Small intestine (tissue), 16 donors: ENCODE measurements around the gene HES4. TPM values are rescaled to one million over a fixed set of nuclear protein-coding genes. Genes with fewer than 3 reads are reported as not detected.

Experiments
- DNase-seq, 2 donors: peaks; one replicate each; pipeline versions ENCODE4 v3.0.0 to v3.0.0-alpha.2; 2013
- FAIRE-seq: peaks from 2 replicates; lab custom pipeline; 2012; peaks lifted over from hg19 to GRCh38; lab: Jason Lieb, UNC
- H3K27ac ChIP-seq, 3 donors: one replicate each; pipeline ENCODE4 v1.5.1; 2013; ENCODE audit warnings: low read length in 2 of 3, mild to moderate bottlenecking in 2 of 3, control low read depth in 1 of 3, inconsistent platforms in 1 of 3, low read depth in 1 of 3, moderate library complexity in 1 of 3
- H3K27me3 ChIP-seq, 3 donors: one replicate each; pipeline ENCODE4 v1.6.1; 2013; ENCODE audit warnings: low read length in 3 of 3, inconsistent platforms in 1 of 3; ENCODE audit not compliant: control insufficient read depth in 3 of 3, insufficient read depth in 3 of 3
- H3K36me3 ChIP-seq, 3 donors: one replicate each; pipeline ENCODE4 v1.6.1; 2013; ENCODE audit warnings: low read length in 3 of 3, inconsistent platforms in 1 of 3, low read depth in 1 of 3, mild to moderate bottlenecking in 1 of 3, moderate library complexity in 1 of 3; ENCODE audit not compliant: control insufficient read depth in 3 of 3, insufficient read depth in 2 of 3
- H3K4me1 ChIP-seq, 3 donors: one replicate each; pipeline ENCODE4 v1.6.1; 2013; ENCODE audit warnings: low read length in 2 of 3, inconsistent platforms in 1 of 3, low read depth in 1 of 3, mild to moderate bottlenecking in 1 of 3, moderate library complexity in 1 of 3; ENCODE audit not compliant: control insufficient read depth in 3 of 3, insufficient read depth in 2 of 3
- H3K4me3 ChIP-seq, 3 donors: one replicate each; pipeline ENCODE4 v1.5.1; 2013; ENCODE audit warnings: low read length in 3 of 3, control low read depth in 1 of 3, inconsistent platforms in 1 of 3, low read depth in 1 of 3, mild to moderate bottlenecking in 1 of 3, moderate library complexity in 1 of 3
- H3K9me3 ChIP-seq, 2 donors: one replicate each; pipeline ENCODE4 v1.6.1; 2013; ENCODE audit warnings: low read depth in 1 of 2, low read length in 1 of 2; ENCODE audit not compliant: control insufficient read depth in 2 of 2, insufficient read depth in 1 of 2
- WGBS, 3 donors: extraction: QIAGEN DNeasy Blood & Tissue Kit; methylation state at CpG; one replicate each; pipeline ENCODE4 v1.1.7; 2013; 5-methylcytosine and 5-hydroxymethylcytosine counted together
- long read RNA-seq, 10 donors: transcript quantifications; one replicate each; lab custom pipeline, GENCODE V29; 2026
- polyA plus RNA-seq, 4 donors: library from polyadenylated mRNA; stranded (reverse) in 3 of 4; unstranded in 1 of 4; fragments of 200-250 nt in 3 of 4; fragments of 120-200 nt in 1 of 4; gene quantifications; one replicate each; pipeline versions ENCODE4 v1.2.1 to v1.2.3, GENCODE V29; 2013
- donor health status: healthy with polysubstance abuse.
- donor health status: control.
- donor health status: control.
- donor health status: Bipolar disorder and iron deficiency.
- donor health status: healthy.

Gene HES4, protein sequence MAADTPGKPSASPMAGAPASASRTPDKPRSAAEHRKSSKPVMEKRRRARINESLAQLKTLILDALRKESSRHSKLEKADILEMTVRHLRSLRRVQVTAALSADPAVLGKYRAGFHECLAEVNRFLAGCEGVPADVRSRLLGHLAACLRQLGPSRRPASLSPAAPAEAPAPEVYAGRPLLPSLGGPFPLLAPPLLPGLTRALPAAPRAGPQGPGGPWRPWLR
- 1 to 10 TPM in 3 of 4 donors, under 1 TPM in 1; 0.89 to 8.2 (median 5.3) TPM for polyA plus RNA-seq
- long read RNA-seq, donor 1, result 0 reads
- long read RNA-seq, donor 2, partial matches to known transcripts, result 0 of 2 reads
- long read RNA-seq, donor 2, other reads (novel, unspliced or antisense), result 0 of 2 reads
- long read RNA-seq, donor 3, transcript HES4-203 (2 exons, 1,038 nt), result major isoform, 6 of 12 reads
- long read RNA-seq, donor 3, partial matches to known transcripts, result 0 of 12 reads
- long read RNA-seq, donor 3, other reads (novel, unspliced or antisense), result 0 of 12 reads
- long read RNA-seq, donor 4, result 0 reads
- long read RNA-seq, donor 5, partial matches to known transcripts, result 0 of 4 reads
- long read RNA-seq, donor 5, other reads (novel, unspliced or antisense), result 0 of 4 reads
- long read RNA-seq, donor 6, partial matches to known transcripts, result 0 of 1 reads
- long read RNA-seq, donor 6, other reads (novel, unspliced or antisense), result 0 of 1 reads
- long read RNA-seq, donor 7, result 0 reads
- long read RNA-seq, donor 8, partial matches to known transcripts, result 0 of 6 reads
- long read RNA-seq, donor 8, other reads (novel, unspliced or antisense), result 0 of 6 reads
- long read RNA-seq, donor 9, partial matches to known transcripts, result 0 of 2 reads
- long read RNA-seq, donor 9, other reads (novel, unspliced or antisense), result 0 of 2 reads
- long read RNA-seq, donor 10, transcript HES4-201 (4 exons, 899 nt), result minor isoform, 12 of 38 reads
- long read RNA-seq, donor 10, transcript HES4-203 (2 exons, 1,038 nt), result major isoform, 19 of 38 reads
- long read RNA-seq, donor 10, partial matches to known transcripts, result 0 of 38 reads
- long read RNA-seq, donor 10, other reads (novel, unspliced or antisense), result 0 of 38 reads

DNA sequence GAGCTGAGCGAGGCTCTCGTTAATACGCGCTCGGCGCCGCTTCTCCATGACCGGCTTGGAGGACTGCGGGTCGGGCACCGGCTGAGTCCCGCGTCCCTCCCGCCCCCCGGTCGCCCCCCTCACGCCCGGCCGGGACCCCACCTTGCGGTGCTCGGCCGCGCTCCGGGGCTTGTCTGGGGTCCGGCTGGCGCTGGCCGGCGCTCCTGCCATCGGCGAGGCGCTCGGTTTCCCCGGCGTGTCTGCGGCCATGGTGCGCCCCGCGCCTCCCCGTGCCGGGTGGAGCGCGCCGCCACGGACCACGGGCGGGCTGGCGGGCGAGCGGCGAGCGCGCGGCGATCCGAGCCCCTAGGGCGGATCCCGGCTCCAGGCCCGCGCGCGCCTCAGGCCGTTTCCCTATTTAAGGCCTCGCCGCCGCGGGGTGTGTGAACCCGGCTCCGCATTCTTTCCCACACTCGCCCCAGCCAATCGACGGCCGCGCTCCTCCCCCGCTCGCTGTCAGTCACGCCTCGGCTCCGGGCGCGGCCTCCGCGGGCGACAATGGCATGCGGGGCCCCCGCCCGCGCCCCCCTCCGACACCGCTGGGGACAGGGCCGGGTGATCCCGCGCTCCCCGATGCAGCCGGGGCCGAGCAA, at the start of gene HES4:
Gene HES4 (minus strand): TSS at position 373 of the 632 bp plus-strand sequence. CDS start 124 bp downstream, at position 249.
- Histone ChIP-seq H3K9me3 (no peaks in the 10 kb centered on the region), H3K27me3 (peaks cover 13 to 59% (median 16%) of the 10 kb centered on the region in 3 donors), H3K36me3 (peaks cover 0 to 15% (median 0%) of the 10 kb centered on the region in 3 donors), H3K4me1 (peaks cover 0 to 22% (median 4%) of the 10 kb centered on the region in 3 donors), H3K4me3 (peak within 1 kb of the TSS; percentile 38 to 73 (median 56)), H3K27ac (peak within 1 kb of the TSS in 2 of 3 donors; percentile 95)
- peak; percentile 81 to 95 for DNase-seq
- FAIRE-seq, result no peak
- WGBS, 3 donors, result 1% methylated on average over 56 to 95 of the region's 95 CpGs

DNA sequence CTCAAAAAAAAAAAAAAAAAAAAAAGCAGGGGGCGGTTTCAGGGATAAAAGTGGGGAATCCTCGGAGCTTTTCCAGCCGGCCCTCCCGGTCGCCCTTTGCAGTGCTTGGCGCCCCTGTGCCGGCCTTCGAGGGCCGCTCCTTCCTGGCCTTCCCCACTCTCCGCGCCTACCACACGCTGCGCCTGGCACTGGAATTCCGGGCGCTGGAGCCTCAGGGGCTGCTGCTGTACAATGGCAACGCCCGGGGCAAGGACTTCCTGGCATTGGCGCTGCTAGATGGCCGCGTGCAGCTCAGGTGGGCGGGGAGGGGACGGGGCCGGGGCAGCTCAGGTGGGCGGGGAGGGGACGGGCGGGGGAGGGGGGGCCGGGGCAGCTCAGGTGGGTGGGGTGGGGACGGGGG, 48.9 kb upstream of the HES4 start:
- FAIRE-seq (no peak), DNase-seq (no peak)
- H3K4me1 ChIP-seq, result no peaks in the 10 kb centered on the region
- no peaks in the 10 kb centered on the region for H3K27me3 ChIP-seq
- no peaks in the 10 kb centered on the region for H3K9me3 ChIP-seq
- no peak overlapping the region for H3K4me3 ChIP-seq
- WGBS, 3 donors, result 62 to 85% (median 63%) methylated on average over 19 to 26 of the region's 28 CpGs
- H3K36me3 ChIP-seq, result peaks cover 4 to 92% (median 11%) of the 10 kb centered on the region in 3 donors
- no peak overlapping the region for H3K27ac ChIP-seq

DNA sequence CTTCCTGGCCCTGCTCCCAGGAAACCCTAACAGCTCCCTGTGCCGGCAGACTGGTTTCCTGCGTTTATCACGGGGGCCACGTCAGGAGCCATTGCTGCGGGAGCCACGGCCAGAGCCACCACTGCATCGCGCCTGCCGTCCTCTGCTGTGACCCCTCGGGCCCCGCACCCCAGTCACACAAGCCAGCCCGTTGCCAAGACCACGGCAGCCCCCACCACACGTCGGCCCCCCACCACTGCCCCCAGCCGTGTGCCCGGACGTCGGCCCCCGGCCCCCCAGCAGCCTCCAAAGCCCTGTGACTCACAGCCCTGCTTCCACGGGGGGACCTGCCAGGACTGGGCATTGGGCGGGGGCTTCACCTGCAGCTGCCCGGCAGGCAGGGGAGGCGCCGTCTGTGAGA, 48.1 kb upstream of the HES4 start:
- 88 to 93% (median 92%) methylated on average over 20 to 25 of the region's 25 CpGs for WGBS, 3 donors
- H3K27me3 ChIP-seq, result no peaks in the 10 kb centered on the region
- no peak overlapping the region for H3K27ac ChIP-seq
- FAIRE-seq (no peak), DNase-seq (no peak)
- H3K9me3 ChIP-seq, result no peaks in the 10 kb centered on the region
- no peak overlapping the region for H3K4me3 ChIP-seq
- H3K4me1 ChIP-seq, result no peaks in the 10 kb centered on the region
- H3K36me3 ChIP-seq, result peaks cover 4 to 92% (median 11%) of the 10 kb centered on the region in 3 donors

DNA sequence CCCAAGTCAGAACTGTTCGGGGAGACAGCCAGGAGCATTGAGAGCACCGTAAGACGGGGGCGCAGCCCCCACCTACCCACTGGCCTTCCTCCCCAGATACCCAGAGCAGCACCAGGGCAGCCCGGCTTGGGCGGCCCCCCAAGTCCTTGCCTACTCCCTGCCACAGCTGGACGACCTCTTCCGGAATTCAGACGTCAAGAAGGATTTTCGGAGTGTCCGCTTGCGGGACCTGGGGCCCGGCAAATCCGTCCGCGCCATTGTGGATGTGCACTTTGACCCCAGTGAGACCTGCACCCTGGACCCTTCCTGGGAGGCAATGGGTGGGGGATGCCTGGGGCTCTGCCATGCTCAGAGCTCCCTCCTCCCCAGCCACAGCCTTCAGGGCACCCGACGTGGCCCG, 47.5 kb upstream of the HES4 start:
- DNase-seq, result no peak
- no peak overlapping the region for H3K4me3 ChIP-seq
- H3K4me1 ChIP-seq, result no peaks in the 10 kb centered on the region
- no peak for FAIRE-seq
- no peak overlapping the region for H3K27ac ChIP-seq
- H3K36me3 ChIP-seq, result peaks cover 4 to 92% (median 11%) of the 10 kb centered on the region in 3 donors
- H3K27me3 ChIP-seq, result no peaks in the 10 kb centered on the region
- WGBS, 3 donors, result 87 to 94% (median 87%) methylated on average over 19 of the region's 19 CpGs
- H3K9me3 ChIP-seq, result no peaks in the 10 kb centered on the region

DNA sequence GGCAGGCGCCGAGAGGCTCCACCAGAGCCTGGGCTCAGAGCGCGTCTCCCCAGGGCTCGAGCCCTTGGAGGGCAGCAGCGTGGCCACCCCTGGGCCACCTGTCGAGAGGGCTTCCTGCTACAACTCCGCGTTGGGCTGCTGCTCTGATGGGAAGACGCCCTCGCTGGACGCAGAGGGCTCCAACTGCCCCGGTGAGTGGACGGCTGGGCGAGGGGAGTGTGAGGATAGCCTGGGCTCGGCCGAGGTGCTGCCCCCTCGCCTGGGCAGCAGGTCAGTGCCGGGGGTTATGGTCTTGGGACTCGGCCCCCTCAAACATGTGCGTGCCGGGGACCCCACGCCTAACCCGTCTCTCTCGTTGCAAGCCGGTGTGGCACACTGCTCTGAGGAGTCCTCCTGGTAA, 46.9 kb upstream of the HES4 start:
- Histone ChIP-seq H3K27ac (no peak overlapping the region), H3K4me3 (no peak overlapping the region), H3K36me3 (peaks cover 4 to 92% (median 11%) of the 10 kb centered on the region in 3 donors), H3K27me3 (no peaks in the 10 kb centered on the region), H3K4me1 (no peaks in the 10 kb centered on the region), H3K9me3 (no peaks in the 10 kb centered on the region)
- FAIRE-seq (no peak), DNase-seq (no peak)
- WGBS, 3 donors, result 95 to 97% (median 95%) methylated on average over 23 to 26 of the region's 26 CpGs

DNA sequence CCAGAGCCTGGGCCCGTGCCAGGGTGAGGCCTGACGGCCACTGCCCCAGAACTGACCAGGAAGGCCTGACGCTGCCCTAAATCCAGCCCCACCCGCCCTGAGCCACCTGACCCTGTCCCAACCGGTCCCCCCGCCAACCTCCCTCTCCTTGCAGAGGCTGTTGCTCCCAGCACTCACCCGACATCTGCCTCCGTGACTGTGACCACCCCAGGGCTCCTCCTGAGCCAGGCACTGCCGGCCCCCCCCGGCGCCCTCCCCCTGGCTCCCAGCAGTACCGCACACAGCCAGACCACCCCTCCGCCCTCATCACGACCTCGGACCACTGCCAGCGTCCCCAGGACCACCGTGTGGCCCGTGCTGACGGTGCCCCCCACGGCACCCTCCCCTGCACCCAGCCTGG, 46.3 kb upstream of the HES4 start:
- no peaks in the 10 kb centered on the region for H3K27me3 ChIP-seq
- FAIRE-seq, result no peak
- no peak overlapping the region for H3K4me3 ChIP-seq
- H3K9me3 ChIP-seq, result no peaks in the 10 kb centered on the region
- no peak for DNase-seq
- WGBS, 3 donors, result 95 to 99% (median 95%) methylated on average over 19 to 20 of the region's 20 CpGs
- peaks cover 0 to 92% (median 8%) of the 10 kb centered on the region in 3 donors for H3K36me3 ChIP-seq
- no peaks in the 10 kb centered on the region for H3K4me1 ChIP-seq
- no peak overlapping the region for H3K27ac ChIP-seq

DNA sequence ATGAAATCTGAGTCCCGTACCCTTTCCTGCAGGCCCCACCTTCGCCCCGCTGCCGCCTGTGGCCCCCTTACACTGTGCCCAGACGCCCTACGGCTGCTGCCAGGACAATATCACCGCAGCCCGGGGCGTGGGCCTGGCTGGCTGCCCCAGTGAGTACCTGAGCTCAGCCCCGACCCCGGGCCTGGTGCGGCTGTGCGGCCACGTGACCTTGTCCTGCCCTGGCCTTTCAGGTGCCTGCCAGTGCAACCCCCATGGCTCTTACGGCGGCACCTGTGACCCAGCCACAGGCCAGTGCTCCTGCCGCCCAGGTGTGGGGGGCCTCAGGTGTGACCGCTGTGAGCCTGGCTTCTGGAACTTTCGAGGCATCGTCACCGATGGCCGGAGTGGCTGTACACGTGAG, 45.2 kb upstream of the HES4 start:
- 87 to 92% (median 91%) methylated on average over 21 to 23 of the region's 23 CpGs for WGBS, 3 donors
- FAIRE-seq, result no peak

More for the DNA sequence above, 45.2 kb upstream of the HES4 start:
- no peak for DNase-seq
- no peak overlapping the region for H3K4me3 ChIP-seq
- H3K36me3 ChIP-seq, result peaks cover 0 to 83% (median 8%) of the 10 kb centered on the region in 3 donors
- H3K4me1 ChIP-seq, result peaks cover 0 to 4% (median 3%) of the 10 kb centered on the region in 3 donors
- no peak overlapping the region for H3K27ac ChIP-seq
- H3K27me3 ChIP-seq, result peaks cover 0 to 2% (median 0%) of the 10 kb centered on the region in 3 donors
- no peaks in the 10 kb centered on the region for H3K9me3 ChIP-seq
